ENCODE data around the gene NAA40.

- no peak for TF ChIP-seq CTCF (IDR thresholded peaks at IDR 0.05)
- no peak for TF ChIP-seq POLR2A (IDR thresholded peaks at IDR 0.05)
- no peak for TF ChIP-seq POLR2AphosphoS5 (IDR thresholded peaks at IDR 0.05)
Observed at GRCh38 chr11:63985812-63986155, 47.0 kb downstream of the NAA40 start.
